PFSK-1 (cell line): ENCODE measurements around the gene MDFIC.

Source experiments
- POLR2AphosphoS5 ChIP-seq: IDR thresholded peaks from 2 replicates; pipeline ENCODE4 v1.6.1; 2012; ENCODE audit warnings: low read depth, mild to moderate bottlenecking, control low read depth, low read length, moderate library complexity
- REST ChIP-seq, 2 experiments: IDR thresholded peaks; 2 replicates each; pipeline versions ENCODE4 v1.6.1 to v1.8.0; 2011 to 2012; ENCODE audit warnings: low read depth in 2 of 2, low read length in 2 of 2, control low read depth in 1 of 2, inconsistent platforms in 1 of 2, mild to moderate bottlenecking in 1 of 2, moderate library complexity in 1 of 2; ENCODE audit not compliant: insufficient read depth in 1 of 2
- SIN3A ChIP-seq: IDR thresholded peaks from 2 replicates; pipeline ENCODE4 v1.6.1; 2012; ENCODE audit warnings: mild to moderate bottlenecking, low read length, moderate library complexity, borderline replicate concordance; ENCODE audit not compliant: insufficient read depth

- TF ChIP-seq REST (IDR thresholded peaks at IDR 0.05; ENCODE audit: insufficient read depth in 1 of 2, low read depth in 2 of 2, low read length in 2 of 2) = no peak
- TF ChIP-seq POLR2AphosphoS5 = no peak
- no peak for TF ChIP-seq SIN3A
These were observed 36.1 kb upstream of the MDFIC start for GRCh38 chr7:114885836-114886235.
